Brain microvascular endothelial cell (primary cell): ENCODE data around the gene SCAANT1.

Experiments used
- DNase-seq: peaks from one replicate; pipeline ENCODE4 v3.0.0-alpha.2; 2020
- H3K27ac ChIP-seq: fragments of 250-450 bp; sonication (Bioruptor Pico); 2 replicates; pipeline ENCODE4 v1.5.1; 2020; ENCODE audit warnings: mild to moderate bottlenecking, moderate library complexity
- H3K27me3 ChIP-seq: fragments of 250-450 bp; sonication (Bioruptor Pico); replicated peaks from 2 replicates; pipeline ENCODE4 v1.5.1; 2020; ENCODE audit warnings: mild to moderate bottlenecking
- H3K36me3 ChIP-seq: fragments of 250-450 bp; sonication (Bioruptor Pico); replicated peaks from 2 replicates; pipeline ENCODE4 v1.5.1; 2020; ENCODE audit warnings: mild to moderate bottlenecking
- H3K4me3 ChIP-seq: 2 replicates; pipeline ENCODE4 v1.5.1; 2011; ENCODE audit warnings: low read depth, mild to moderate bottlenecking, control low read depth, low read length, moderate library complexity
- CTCF ChIP-seq: IDR thresholded peaks from 2 replicates; pipeline ENCODE4 v1.5.1; 2011; ENCODE audit warnings: low read depth, mild to moderate bottlenecking, moderate library complexity, low read length, control low read depth, inconsistent platforms; ENCODE audit errors: missing control alignments
- in situ Hi-C: cut with HindIII; loops from 2 replicates; pipeline ENCODE4 v1.10.0; 2017; ENCODE audit warnings: low sequenced_read_pairs, low pct_ligation_motif_present

Gene SCAANT1

GRCh38 chr3:63955036-63955650 lies 43.0 kb upstream of the SCAANT1 start:
- Histone ChIP-seq H3K27ac (no peak overlapping the region), H3K4me3 (no peak overlapping the region), H3K27me3 (no peaks in the 10 kb centered on the region), H3K36me3 (peaks cover 2% of the 10 kb centered on the region)
- in situ Hi-C loops: no loop called here
- DNase-seq: no peak
- TF ChIP-seq CTCF: no peak

GRCh38 chr3:63954182-63954581 lies 42.0 kb upstream of the SCAANT1 start:
- in situ Hi-C loops: no loop called here

GRCh38 chr3:63952248-63952594 lies 40.0 kb upstream of the SCAANT1 start:
- Histone ChIP-seq H3K4me3 (no peak overlapping the region), H3K27me3 (no peaks in the 10 kb centered on the region), H3K36me3 (peaks cover 2% of the 10 kb centered on the region), H3K27ac (no peak overlapping the region)
- DNase-seq: no peak
- TF ChIP-seq CTCF: no peak
- in situ Hi-C loops: no loop called here

More at GRCh38 chr3:63954182-63954581, 42.0 kb upstream of the SCAANT1 start:
- H3K27me3 ChIP-seq: no peaks in the 10 kb centered on the region
- no peak for DNase-seq
- peaks cover 2% of the 10 kb centered on the region for H3K36me3 ChIP-seq
- H3K4me3 ChIP-seq: no peak overlapping the region
- no peak for TF ChIP-seq CTCF
- H3K27ac ChIP-seq: no peak overlapping the region

GRCh38 chr3:63951492-63952247 lies 39.5 kb upstream of the SCAANT1 start:
- Histone ChIP-seq H3K27me3 (no peaks in the 10 kb centered on the region), H3K4me3 (no peak overlapping the region), H3K27ac (no peak overlapping the region), H3K36me3 (peaks cover 2% of the 10 kb centered on the region)
- TF ChIP-seq CTCF: no peak
- in situ Hi-C loops: no loop called here
- no peak for DNase-seq

- H3K27ac ChIP-seq: peak overlapping the region; percentile 26
- peak; percentile 29 for DNase-seq
- in situ Hi-C loops: no loop called here
Observed at GRCh38 chr3:63950698-63951097, 38.5 kb upstream of the SCAANT1 start.

More at GRCh38 chr3:63950698-63951097, 38.5 kb upstream of the SCAANT1 start:
- no peaks in the 10 kb centered on the region for H3K27me3 ChIP-seq
- H3K4me3 ChIP-seq: no peak overlapping the region
- no peak for TF ChIP-seq CTCF
- H3K36me3 ChIP-seq: peaks cover 2% of the 10 kb centered on the region
